ENCODE results near the gene RPSA. TPM values are rescaled to one million over a fixed set of nuclear protein-coding genes. Genes with fewer than 3 reads are reported as not detected.
"Not testable (repeated sequence)": the region's sequence is repeated elsewhere in the genome, so short reads cannot be mapped to it uniquely, and the experiment has no call there.

The RPSA gene
- total and polyA plus RNA-seq, 4 donors = 479 to 1,557 (median 952) TPM

GRCh38 chr3:39410893-39411292 lies 4.4 kb downstream of the RPSA start:
- WGBS, 2 donors = 91 to 96% methylated on average over 6 of the region's 7 CpGs

GRCh38 chr3:39412668-39413260 lies 6.2 kb downstream of the RPSA start:
- no peak for ATAC-seq (ENCODE audit: low FRiP score)
- Histone ChIP-seq H3K27me3 (ENCODE audit: control insufficient read depth in 1 of 2, insufficient read depth in 2 of 2, low read length in 1 of 2) (no peaks in the 10 kb centered on the region), H3K9me3 (ENCODE audit: control insufficient read depth, low read length) (no peaks in the 10 kb centered on the region), H3K27ac (ENCODE audit: low read depth in 1 of 2, low read length in 2 of 2) (no peak overlapping the region), H3K4me3 (ENCODE audit: low read length in 2 of 2) (no peak overlapping the region), H3K4me1 (ENCODE audit: control insufficient read depth in 1 of 2, insufficient read depth in 2 of 2, low read length in 2 of 2) (peaks cover 0 to 5% of the 10 kb centered on the region in 2 donors), H3K36me3 (ENCODE audit: control insufficient read depth in 1 of 2, insufficient read depth in 2 of 2, low read length in 1 of 2) (peaks cover 1 to 7% of the 10 kb centered on the region in 2 donors)
- 88 to 89% methylated on average over 9 of the region's 9 CpGs for WGBS, 2 donors
- intact Hi-C loops (cut with DNase I) = no loop called here
- no peak for DNase-seq

More at GRCh38 chr3:39410893-39411292, 4.4 kb downstream of the RPSA start:
- no peak overlapping the region for H3K27ac ChIP-seq (ENCODE audit: low read depth in 1 of 2, low read length in 2 of 2)
- H3K4me3 ChIP-seq (ENCODE audit: low read length in 2 of 2) = no peak overlapping the region
- H3K4me1 ChIP-seq (ENCODE audit: control insufficient read depth in 1 of 2, insufficient read depth in 2 of 2, low read length in 2 of 2) = peaks cover 0 to 6% of the 10 kb centered on the region in 2 donors
- intact Hi-C loops (cut with DNase I) = no loop called here
- H3K9me3 ChIP-seq (ENCODE audit: control insufficient read depth, low read length) = no peaks in the 10 kb centered on the region
- no peak for DNase-seq
- no peaks in the 10 kb centered on the region for H3K27me3 ChIP-seq (ENCODE audit: control insufficient read depth in 1 of 2, insufficient read depth in 2 of 2, low read length in 1 of 2)
- peaks cover 1 to 7% of the 10 kb centered on the region in 2 donors for H3K36me3 ChIP-seq (ENCODE audit: control insufficient read depth in 1 of 2, insufficient read depth in 2 of 2, low read length in 1 of 2)
- no peak for ATAC-seq (ENCODE audit: low FRiP score)

DNA sequence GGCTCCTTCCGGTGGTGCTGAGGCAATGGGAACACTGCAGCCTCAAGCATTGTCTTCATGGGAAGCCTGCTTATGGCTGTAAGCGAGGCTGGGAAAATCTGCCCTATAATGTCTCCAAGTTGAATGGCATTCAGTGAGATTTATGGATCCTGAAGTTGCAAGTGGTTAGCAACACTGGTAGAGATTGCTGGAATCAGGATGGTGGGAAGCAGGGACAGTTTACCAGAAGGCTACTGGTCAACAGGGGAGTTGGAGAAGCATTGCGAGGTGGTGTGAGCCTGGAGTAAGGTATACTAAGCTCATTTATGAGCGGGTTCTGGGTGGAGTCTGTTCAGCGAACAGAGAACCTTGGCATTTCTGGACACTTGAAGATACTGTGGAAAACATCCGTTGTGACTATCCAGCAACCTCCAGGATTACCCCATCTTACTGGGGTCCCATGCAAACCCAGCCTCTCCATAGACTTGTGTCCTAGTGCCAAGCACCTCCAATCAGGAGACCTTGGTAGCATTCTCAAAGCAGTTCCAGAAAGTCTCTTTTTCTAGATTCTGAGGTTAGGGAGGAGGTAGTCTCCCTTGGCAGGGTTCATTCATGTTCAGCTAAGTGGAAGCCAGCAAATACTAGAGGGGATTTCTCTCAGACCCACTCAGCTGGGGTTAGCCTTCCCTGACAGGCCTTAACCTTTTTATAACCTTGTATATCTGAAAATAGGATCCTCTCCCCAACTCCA lies 7.3 kb downstream of the RPSA start:
- no peaks in the 10 kb centered on the region for H3K27me3 ChIP-seq (ENCODE audit: control insufficient read depth in 1 of 2, insufficient read depth in 2 of 2, low read length in 1 of 2)
- DNase-seq (no peak), ATAC-seq (ENCODE audit: low FRiP score) (no peak)
- WGBS, 2 donors = 61 to 74% methylated on average over 6 of the region's 6 CpGs
- H3K4me3 ChIP-seq (ENCODE audit: low read length in 2 of 2) = no peak overlapping the region
- H3K9me3 ChIP-seq (ENCODE audit: control insufficient read depth, low read length) = no peaks in the 10 kb centered on the region
- no peak overlapping the region for H3K27ac ChIP-seq (ENCODE audit: low read depth in 1 of 2, low read length in 2 of 2)
- H3K4me1 ChIP-seq (ENCODE audit: control insufficient read depth in 1 of 2, insufficient read depth in 2 of 2, low read length in 2 of 2) = no peaks in the 10 kb centered on the region
- intact Hi-C loops (cut with DNase I) = no loop called here
- peaks cover 1 to 7% of the 10 kb centered on the region in 2 donors for H3K36me3 ChIP-seq (ENCODE audit: control insufficient read depth in 1 of 2, insufficient read depth in 2 of 2, low read length in 1 of 2)

DNA sequence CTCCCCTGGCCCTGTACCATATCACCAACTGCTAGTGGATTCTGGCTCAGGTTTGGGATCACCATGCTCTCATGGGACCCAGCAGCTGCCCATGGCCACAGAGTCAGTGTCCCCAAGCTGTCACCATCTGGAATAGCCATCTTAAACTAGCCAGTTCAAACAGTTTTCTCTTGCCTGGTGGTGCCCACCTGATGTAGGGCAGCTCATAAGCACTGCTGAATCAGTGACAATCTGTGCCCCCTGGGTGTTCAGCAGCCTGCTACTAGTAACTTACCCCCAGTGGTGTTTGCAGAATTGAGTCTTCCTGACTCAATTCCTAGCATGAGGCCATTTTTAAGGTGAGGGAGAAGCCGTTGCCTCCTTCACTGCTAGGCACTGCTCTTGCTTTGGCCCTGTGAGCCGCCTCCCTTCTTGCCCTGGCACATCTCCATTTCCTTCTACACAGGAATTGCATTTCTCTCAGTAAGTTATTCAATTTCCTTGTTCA lies 7.9 kb downstream of the RPSA start:
- peaks cover 1 to 7% of the 10 kb centered on the region in 2 donors for H3K36me3 ChIP-seq (ENCODE audit: control insufficient read depth in 1 of 2, insufficient read depth in 2 of 2, low read length in 1 of 2)

GRCh38 chr3:39415302-39415701 lies 8.8 kb downstream of the RPSA start:
- H3K27me3 ChIP-seq (ENCODE audit: control insufficient read depth in 1 of 2, insufficient read depth in 2 of 2, low read length in 1 of 2); intact Hi-C loops (cut with DNase I); H3K27ac ChIP-seq (ENCODE audit: low read depth in 1 of 2, low read length in 2 of 2); H3K4me3 ChIP-seq (ENCODE audit: low read length in 2 of 2); H3K36me3 ChIP-seq (ENCODE audit: control insufficient read depth in 1 of 2, insufficient read depth in 2 of 2, low read length in 1 of 2); H3K4me1 ChIP-seq (ENCODE audit: control insufficient read depth in 1 of 2, insufficient read depth in 2 of 2, low read length in 2 of 2); ATAC-seq (ENCODE audit: low FRiP score); H3K9me3 ChIP-seq (ENCODE audit: control insufficient read depth, low read length); DNase-seq: not testable (repeated sequence)
- WGBS, 2 donors = 86 to 89% methylated on average over 3 of the region's 3 CpGs

More for the DNA sequence above, 7.9 kb downstream of the RPSA start:
- DNase-seq (no peak), ATAC-seq (ENCODE audit: low FRiP score) (no peak)
- 64 to 77% methylated on average over 2 of the region's 2 CpGs for WGBS, 2 donors
- no peaks in the 10 kb centered on the region for H3K4me1 ChIP-seq (ENCODE audit: control insufficient read depth in 1 of 2, insufficient read depth in 2 of 2, low read length in 2 of 2)
- no peaks in the 10 kb centered on the region for H3K27me3 ChIP-seq (ENCODE audit: control insufficient read depth in 1 of 2, insufficient read depth in 2 of 2, low read length in 1 of 2)
- no peaks in the 10 kb centered on the region for H3K9me3 ChIP-seq (ENCODE audit: control insufficient read depth, low read length)
- H3K27ac ChIP-seq (ENCODE audit: low read depth in 1 of 2, low read length in 2 of 2) = no peak overlapping the region
- no peak overlapping the region for H3K4me3 ChIP-seq (ENCODE audit: low read length in 2 of 2)
- intact Hi-C loops (cut with DNase I) = no loop called here

DNA sequence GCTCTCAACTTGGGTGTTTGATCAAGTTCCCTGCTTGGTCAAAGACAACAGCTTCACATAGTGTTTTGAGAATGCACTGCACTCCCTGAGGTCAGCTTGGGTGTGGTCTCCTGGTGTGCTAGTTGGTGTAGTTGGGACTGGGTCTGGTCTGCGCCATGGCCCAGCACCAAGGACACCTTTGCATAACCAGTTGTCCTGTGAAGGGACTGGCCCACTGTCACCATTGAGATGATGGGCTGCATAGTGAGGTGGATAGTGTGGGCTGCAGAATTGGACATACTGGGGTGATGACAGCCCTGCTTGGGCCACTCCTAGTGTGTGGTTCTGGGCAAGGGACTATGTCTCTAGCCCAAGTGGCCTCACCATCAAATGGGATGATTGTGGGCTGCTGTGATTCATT lies 9.5 kb downstream of the RPSA start:
- ATAC-seq (ENCODE audit: low FRiP score) (no peak), DNase-seq (no peak)
- Histone ChIP-seq H3K4me3 (ENCODE audit: low read length in 2 of 2) (no peak overlapping the region), H3K36me3 (ENCODE audit: control insufficient read depth in 1 of 2, insufficient read depth in 2 of 2, low read length in 1 of 2) (peaks cover under 1 to 6% of the 10 kb centered on the region in 2 donors), H3K27me3 (ENCODE audit: control insufficient read depth in 1 of 2, insufficient read depth in 2 of 2, low read length in 1 of 2) (no peaks in the 10 kb centered on the region), H3K27ac (ENCODE audit: low read depth in 1 of 2, low read length in 2 of 2) (no peak overlapping the region), H3K4me1 (ENCODE audit: control insufficient read depth in 1 of 2, insufficient read depth in 2 of 2, low read length in 2 of 2) (no peaks in the 10 kb centered on the region), H3K9me3 (ENCODE audit: control insufficient read depth, low read length) (no peaks in the 10 kb centered on the region)
- WGBS, 2 donors = 93 to 100% methylated on average over 1 of the region's 1 CpG
- intact Hi-C loops (cut with DNase I) = loop anchor here in 1 of 2 donors (2.0 kb wide), 1 partner anchor 83 kb away; no protein-coding TSS in a partner anchor

DNA sequence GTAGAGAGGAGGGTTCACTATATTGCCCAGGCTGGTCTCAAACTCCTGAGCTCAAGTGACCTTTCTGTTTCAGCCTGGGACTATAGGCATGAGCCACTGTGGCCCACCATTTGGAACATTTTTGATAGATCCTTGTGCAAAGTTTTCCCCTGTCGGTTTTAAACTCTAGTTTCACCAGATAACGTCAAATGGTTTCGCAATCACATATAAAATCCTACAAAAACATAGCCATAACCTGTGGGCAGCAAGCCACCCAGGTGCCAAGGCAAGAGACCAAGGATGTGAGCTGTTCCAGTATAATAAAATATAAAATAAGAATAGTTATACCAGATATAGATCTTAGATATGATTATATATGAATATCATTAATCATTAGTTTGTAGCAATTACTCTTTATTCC lies 10.5 kb downstream of the RPSA start:
- not testable (repeated sequence) for H3K4me3 ChIP-seq (ENCODE audit: low read length in 2 of 2); ATAC-seq (ENCODE audit: low FRiP score); H3K4me1 ChIP-seq (ENCODE audit: control insufficient read depth in 1 of 2, insufficient read depth in 2 of 2, low read length in 2 of 2); DNase-seq; H3K27me3 ChIP-seq (ENCODE audit: control insufficient read depth in 1 of 2, insufficient read depth in 2 of 2, low read length in 1 of 2); H3K27ac ChIP-seq (ENCODE audit: low read depth in 1 of 2, low read length in 2 of 2); H3K9me3 ChIP-seq (ENCODE audit: control insufficient read depth, low read length); H3K36me3 ChIP-seq (ENCODE audit: control insufficient read depth in 1 of 2, insufficient read depth in 2 of 2, low read length in 1 of 2)
- intact Hi-C loops (cut with DNase I) = loop anchor here in 1 of 2 donors (2.0 kb wide), 1 partner anchor 82 kb away; no protein-coding TSS in a partner anchor
- 48 to 63% methylated on average over 3 of the region's 3 CpGs for WGBS, 2 donors

GRCh38 chr3:39418556-39419225 lies 12.2 kb downstream of the RPSA start:
- H3K36me3 ChIP-seq (ENCODE audit: control insufficient read depth in 1 of 2, insufficient read depth in 2 of 2, low read length in 1 of 2); ATAC-seq (ENCODE audit: low FRiP score); H3K4me1 ChIP-seq (ENCODE audit: control insufficient read depth in 1 of 2, insufficient read depth in 2 of 2, low read length in 2 of 2); H3K27me3 ChIP-seq (ENCODE audit: control insufficient read depth in 1 of 2, insufficient read depth in 2 of 2, low read length in 1 of 2); H3K9me3 ChIP-seq (ENCODE audit: control insufficient read depth, low read length); H3K27ac ChIP-seq (ENCODE audit: low read depth in 1 of 2, low read length in 2 of 2); intact Hi-C loops (cut with DNase I); DNase-seq; H3K4me3 ChIP-seq (ENCODE audit: low read length in 2 of 2): not testable (repeated sequence)
- WGBS, 2 donors = 56 to 63% methylated on average over 13 to 14 of the region's 14 CpGs

Measured in aorta (tissue), 5 donors.